Gastrocnemius medialis (tissue), 4 donors: ENCODE results near the gene NHLRC2. TPM values are rescaled to one million over a fixed set of nuclear protein-coding genes. Genes with fewer than 3 reads are reported as not detected.

Source experiments
- ATAC-seq, 2 donors: fragments of 150-250 bp; one replicate each; pipeline ENCODE4 v1.9.1; 2016
- DNase-seq, 2 donors: peaks; one replicate each; pipeline ENCODE4 v3.0.0-alpha.2; 2019
- H3K27ac ChIP-seq, 4 donors: fragments of 200-600 bp; sonication (generic); 1 replicate in 1 of 4; 2 replicates in 3 of 4; pipeline ENCODE4 v1.5.1; 2016 to 2018; ENCODE audit warnings: mild to moderate bottlenecking in 2 of 4, moderate library complexity in 1 of 4
- H3K27me3 ChIP-seq, 3 donors: fragments of 200-600 bp; sonication (generic) in 2 of 3; 1 replicate in 1 of 3; 2 replicates in 2 of 3; pipeline versions ENCODE4 v1.5.1 to v1.6.0; 2016 to 2019; ENCODE audit warnings: mild to moderate bottlenecking in 1 of 3, moderate library complexity in 1 of 3
- H3K36me3 ChIP-seq, 2 donors: fragments of 200-600 bp; sonication (generic) in 1 of 2; one replicate each; pipeline ENCODE4 v1.5.1; 2017 to 2018
- H3K4me1 ChIP-seq, 2 donors: fragments of 200-600 bp; sonication (generic) in 1 of 2; one replicate each; pipeline ENCODE4 v1.5.1; 2016 to 2017; ENCODE audit warnings: mild to moderate bottlenecking in 2 of 2
- H3K4me3 ChIP-seq, 4 donors: fragments of 200-600 bp; sonication (generic) in 3 of 4; 1 replicate in 1 of 4; 2 replicates in 3 of 4; pipeline ENCODE4 v1.5.1; 2016 to 2019; ENCODE audit warnings: mild to moderate bottlenecking in 2 of 4
- H3K9me3 ChIP-seq, 3 donors: fragments of 200-600 bp; sonication (generic) in 2 of 3; 1 replicate in 1 of 3; 2 replicates in 2 of 3; pipeline ENCODE4 v1.5.1; 2016 to 2019
- POLR2A ChIP-seq, 2 donors: fragments of 450-650 bp; IDR thresholded peaks; one replicate each; pipeline ENCODE4 v1.6.1; 2017; ENCODE audit warnings: antibody characterized with exemption in 2 of 2, mild to moderate bottlenecking in 2 of 2, moderate library complexity in 2 of 2
- in situ Hi-C, 4 donors: fragments of 200-750 bp; cut with MboI; loops; one replicate each; pipeline versions ENCODE4 v1.15.0 to v1.8.0; 2017; ENCODE audit warnings: low sequenced_read_pairs in 4 of 4
- intact Hi-C: fragments of 100-400 bp; cut with DNase I; formaldehyde crosslinking; loops from one replicate; pipeline ENCODE4 v1.15.1; 2023; ENCODE audit warnings: low total_unique reads
- total RNA-seq, 4 donors: library from RNA; depleted of rRNA; stranded (reverse); fragments of >200 nt; gene quantifications; one replicate each; pipeline versions ENCODE4 v1.1.0 to v1.2.3, GENCODE V29; 2016
- TF ChIP-seq, protein P1 (sequence below), 5 experiments: fragments of 450-650 bp in 3 of 5; fragments of 200-600 bp in 2 of 5; sonication (generic) in 2 of 5; IDR thresholded peaks in 4 of 5; conservative IDR thresholded peaks in 1 of 5; 1 replicate in 4 of 5; 2 replicates in 1 of 5; pipeline ENCODE4 v1.5.1; 2016 to 2019; ENCODE audit warnings: antibody characterized with exemption in 5 of 5, mild to moderate bottlenecking in 3 of 5, moderate library complexity in 3 of 5

Gene NHLRC2
- total RNA-seq, 4 donors from 2014 or later, result 11.4 to 109 (median 40.7) TPM

- no peaks in the 10 kb centered on the region for H3K27me3 ChIP-seq
- no peaks in the 10 kb centered on the region for H3K36me3 ChIP-seq
- DNase-seq (no peak), ATAC-seq (no peak)
- no peak overlapping the region for H3K27ac ChIP-seq
- TF ChIP-seq, protein P1, sequence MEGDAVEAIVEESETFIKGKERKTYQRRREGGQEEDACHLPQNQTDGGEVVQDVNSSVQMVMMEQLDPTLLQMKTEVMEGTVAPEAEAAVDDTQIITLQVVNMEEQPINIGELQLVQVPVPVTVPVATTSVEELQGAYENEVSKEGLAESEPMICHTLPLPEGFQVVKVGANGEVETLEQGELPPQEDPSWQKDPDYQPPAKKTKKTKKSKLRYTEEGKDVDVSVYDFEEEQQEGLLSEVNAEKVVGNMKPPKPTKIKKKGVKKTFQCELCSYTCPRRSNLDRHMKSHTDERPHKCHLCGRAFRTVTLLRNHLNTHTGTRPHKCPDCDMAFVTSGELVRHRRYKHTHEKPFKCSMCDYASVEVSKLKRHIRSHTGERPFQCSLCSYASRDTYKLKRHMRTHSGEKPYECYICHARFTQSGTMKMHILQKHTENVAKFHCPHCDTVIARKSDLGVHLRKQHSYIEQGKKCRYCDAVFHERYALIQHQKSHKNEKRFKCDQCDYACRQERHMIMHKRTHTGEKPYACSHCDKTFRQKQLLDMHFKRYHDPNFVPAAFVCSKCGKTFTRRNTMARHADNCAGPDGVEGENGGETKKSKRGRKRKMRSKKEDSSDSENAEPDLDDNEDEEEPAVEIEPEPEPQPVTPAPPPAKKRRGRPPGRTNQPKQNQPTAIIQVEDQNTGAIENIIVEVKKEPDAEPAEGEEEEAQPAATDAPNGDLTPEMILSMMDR (IDR thresholded peaks at IDR 0.05 in 4 of 5, conservative IDR thresholded peaks at IDR 0.05 in 1 of 5), result no peak
- no peak for TF ChIP-seq POLR2A (IDR thresholded peaks at IDR 0.05)
- no peak overlapping the region for H3K4me3 ChIP-seq
- intact Hi-C loops (no loop called here), in situ Hi-C loops (no loop called here)
- H3K9me3 ChIP-seq, result no peaks in the 10 kb centered on the region
- H3K4me1 ChIP-seq, result peaks cover 0 to 12% of the 10 kb centered on the region in 2 donors
These were observed 106.2 kb downstream of the NHLRC2 start for GRCh38 chr10:113960617-113961181.

- ATAC-seq, result no peak
These were observed 106.9 kb downstream of the NHLRC2 start for GRCh38 chr10:113961182-113962031.

GRCh38 chr10:113965077-113965476, 110.6 kb downstream of the NHLRC2 start:
- in situ Hi-C loops (no loop called here), intact Hi-C loops (no loop called here)
- no peak for ATAC-seq
- no peaks in the 10 kb centered on the region for H3K27me3 ChIP-seq
- no peaks in the 10 kb centered on the region for H3K9me3 ChIP-seq
- no peak overlapping the region for H3K4me3 ChIP-seq
- H3K4me1 ChIP-seq, result no peaks in the 10 kb centered on the region
- no peak for DNase-seq
- H3K36me3 ChIP-seq, result no peaks in the 10 kb centered on the region
- TF ChIP-seq, protein P1 (IDR thresholded peaks at IDR 0.05 in 4 of 5, conservative IDR thresholded peaks at IDR 0.05 in 1 of 5), result no peak
- TF ChIP-seq POLR2A (IDR thresholded peaks at IDR 0.05), result no peak
- no peak overlapping the region for H3K27ac ChIP-seq

More at GRCh38 chr10:113961182-113962031, 106.9 kb downstream of the NHLRC2 start:
- H3K4me3 ChIP-seq, result no peak overlapping the region
- TF ChIP-seq, protein P1 (IDR thresholded peaks at IDR 0.05 in 4 of 5, conservative IDR thresholded peaks at IDR 0.05 in 1 of 5), result no peak
- TF ChIP-seq POLR2A (IDR thresholded peaks at IDR 0.05), result no peak
- H3K27ac ChIP-seq, result no peak overlapping the region
- DNase-seq, result no peak
- no peaks in the 10 kb centered on the region for H3K36me3 ChIP-seq
- H3K27me3 ChIP-seq, result no peaks in the 10 kb centered on the region
- in situ Hi-C loops, result no loop called here
- H3K9me3 ChIP-seq, result no peaks in the 10 kb centered on the region
- peaks cover 0 to 12% of the 10 kb centered on the region in 2 donors for H3K4me1 ChIP-seq
- intact Hi-C loops, result no loop called here

- DNase-seq (no peak), ATAC-seq (no peak)
- Histone ChIP-seq H3K27me3 (no peaks in the 10 kb centered on the region), H3K4me3 (no peak overlapping the region), H3K4me1 (no peaks in the 10 kb centered on the region), H3K27ac (no peak overlapping the region), H3K9me3 (no peaks in the 10 kb centered on the region), H3K36me3 (no peaks in the 10 kb centered on the region)
- intact Hi-C loops, result no loop called here
- in situ Hi-C loops, result no loop called here
- no peak for TF ChIP-seq POLR2A (IDR thresholded peaks at IDR 0.05)
- TF ChIP-seq, protein P1 (IDR thresholded peaks at IDR 0.05 in 4 of 5, conservative IDR thresholded peaks at IDR 0.05 in 1 of 5), result no peak
These were observed 111.2 kb downstream of the NHLRC2 start for GRCh38 chr10:113965683-113966082.

Other genes starting within 250 kb of the NHLRC2 start
- gene NRAP, start 190.6 kb upstream of the NHLRC2 start, total RNA-seq, result 1,000 to 10,000 TPM in 3 of 4 donors, 100 to 1,000 TPM in 1; 811 to 2,339 (median 1,413) TPM
- gene CASP7, start 174.7 kb upstream of the NHLRC2 start, total RNA-seq, result 10 to 100 TPM in 2 of 4 donors, 1 to 10 TPM in 2; 5.3 to 23.9 (median 8.9) TPM
- not detected for gene PLEKHS1, start 103.0 kb upstream of the NHLRC2 start, total RNA-seq
- 1 to 10 TPM; 2.6 to 4.7 (median 3.8) TPM for gene DCLRE1A, start 579 bp upstream of the NHLRC2 start, total RNA-seq
- gene ADRB1, start 189.2 kb downstream of the NHLRC2 start, total RNA-seq, result under 1 TPM in 3 of 4 donors, not detected in 1; 0.13 to 0.66 (median 0.18) TPM